Left cardiac atrium (tissue), 4 donors: ENCODE data around the gene TMEM79. TPM values are rescaled to one million over a fixed set of nuclear protein-coding genes. Genes with fewer than 3 reads are reported as not detected.
A peak's percentile ranks its signal among the peaks of the same experiment; 100 is the strongest.
"Not testable (repeated sequence)": the region's sequence is repeated elsewhere in the genome, so short reads cannot be mapped to it uniquely, and the experiment has no call there.

Experiments used
- ATAC-seq, 2 donors: fragments of 200-7000 bp; cut with Tn5 transposase; one replicate each; pipeline ENCODE4 v1.9.1; 2020; ENCODE audit warnings: mild to moderate bottlenecking in 2 of 2, moderate library complexity in 2 of 2
- DNase-seq: peaks from one replicate; pipeline ENCODE4 v3.0.0-alpha.2; 2020
- intact Hi-C, 2 donors: fragments of 100-400 bp; cut with DNase I; formaldehyde crosslinking; loops; one replicate each; pipeline versions ENCODE4 v1.14.1 to v1.15.1; 2022 to 2023
- total RNA-seq, 2 donors: library from RNA; stranded (reverse); fragmentation: NEBNext Ultra II Directional; extraction: Animal tissue kit (Norgen Biotek cat#: 25700); gene quantifications; one replicate each; pipeline ENCODE4 v1.2.1, GENCODE V29; 2021
- donor health status: DM: no; HTN: yes; CAD: no.
- donor health status: DM: no; HTN: yes; CAD: no; lungs with severe emphysema.
- donor health status: DM: yes; HTN: yes; CAD: no.
- donor health status: Dilated cardiomyopathy.

TMEM79 gene
- total RNA-seq, 2 donors from 2014 or later, result 2.0 to 2.3 TPM

DNA sequence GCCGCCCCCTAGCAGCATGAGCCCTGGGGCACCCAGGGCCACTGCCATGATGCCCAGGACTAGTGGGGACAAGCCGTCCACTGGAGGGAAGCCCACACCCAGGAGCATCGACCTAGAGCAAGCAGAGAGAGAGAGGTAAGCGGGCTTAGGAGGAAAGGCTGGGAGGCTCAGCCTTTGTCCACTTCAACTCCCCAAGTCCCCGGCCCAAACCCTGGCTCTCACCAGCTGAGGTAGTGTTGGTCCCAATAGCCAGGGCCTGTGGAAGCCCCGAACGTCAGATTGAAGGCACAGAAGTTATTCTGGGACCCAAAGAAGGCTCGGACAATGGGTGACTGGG, 8.9 kb downstream of the TMEM79 start:
- intact Hi-C loops, result no loop called here
- ATAC-seq (no peak), DNase-seq (no peak)

DNA sequence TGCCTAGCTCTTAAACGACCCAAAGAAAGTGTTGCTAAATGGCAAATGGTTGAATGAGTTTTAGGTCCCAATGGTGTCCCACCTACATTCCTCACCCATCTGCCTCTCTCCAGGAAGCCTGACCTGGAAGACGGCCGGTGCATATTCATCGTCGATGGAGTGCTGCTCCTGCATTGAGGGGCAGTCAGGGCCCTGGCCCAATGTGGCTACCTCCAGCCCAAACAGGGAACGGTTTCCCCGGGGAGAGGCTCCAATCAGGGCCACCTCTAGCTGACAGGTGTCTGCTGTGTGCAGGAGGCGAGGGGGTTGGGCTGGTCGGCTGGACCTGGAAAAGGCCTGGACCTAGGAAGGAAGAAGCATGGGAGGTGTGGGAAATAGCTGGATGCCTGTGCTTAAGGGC, 9.8 kb downstream of the TMEM79 start:
- intact Hi-C loops, result no loop called here
- ATAC-seq (no peak), DNase-seq (no peak)

DNA sequence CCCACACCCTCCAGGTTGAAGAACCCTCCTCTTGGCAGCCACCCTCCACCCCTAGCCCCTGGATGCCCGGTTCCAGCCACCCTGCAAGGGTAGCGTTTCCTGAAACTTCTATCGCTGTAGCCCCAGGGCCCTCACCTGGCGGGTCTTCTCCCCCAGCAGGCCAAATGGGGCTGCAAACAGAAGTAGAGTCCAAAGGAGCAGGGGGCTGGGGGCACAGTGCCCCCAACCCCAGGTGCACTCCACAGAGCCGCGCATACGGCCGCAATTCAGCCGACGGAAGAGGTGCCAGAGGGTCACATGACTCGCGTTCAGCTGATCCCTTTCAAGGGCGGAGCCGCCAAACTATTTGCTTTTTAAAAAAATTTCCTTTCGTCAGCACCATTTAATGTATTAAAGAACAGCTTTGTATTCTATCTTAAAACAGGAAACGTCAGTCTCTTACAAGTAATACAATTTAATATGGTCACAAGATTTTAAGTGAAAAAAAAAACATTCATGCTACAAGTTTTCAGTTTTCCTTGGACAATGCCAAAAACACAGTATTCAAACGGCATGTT, 11.3 kb downstream of the TMEM79 start, which contains the start of gene GLMP:
GLMP (minus strand) TSS at position 289 of the 557 bp plus-strand sequence; CDS start at position 255, 34 bp downstream.
- intact Hi-C loops, result no loop called here
- DNase-seq (peak; percentile 76), ATAC-seq (peak; percentile 48 to 51)

DNA sequence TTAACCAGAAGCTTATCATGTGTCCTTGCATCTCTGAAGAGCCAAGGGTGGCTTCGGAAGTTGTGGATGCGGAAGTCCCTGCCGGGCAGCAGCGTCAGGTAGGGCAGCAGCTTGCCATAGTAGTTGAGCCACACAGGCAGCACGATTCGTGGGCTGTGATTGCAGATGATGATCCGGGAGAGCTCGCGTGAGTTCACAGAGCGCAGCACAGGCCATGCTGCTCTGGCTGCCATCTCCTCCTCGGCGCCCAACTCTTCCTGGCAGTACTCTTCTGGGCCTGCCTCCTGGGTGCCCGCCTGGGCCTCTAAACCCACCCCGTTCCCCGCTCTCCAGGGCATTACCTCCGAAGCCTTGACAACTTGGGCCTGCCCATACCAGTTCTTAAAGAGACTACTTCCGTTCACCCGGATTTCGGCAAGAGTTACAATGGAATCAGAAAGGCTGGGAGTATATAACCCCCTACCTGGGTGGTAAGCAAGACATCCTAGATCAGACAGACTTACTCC, 14.8 kb downstream of the TMEM79 start, which contains the start of gene VHLL:
VHLL (minus strand) TSS at position 456 of the 506 bp plus-strand sequence; CDS start at position 338, 118 bp downstream.
- intact Hi-C loops, result no loop called here
- no peak for DNase-seq
- no peak for ATAC-seq

DNA sequence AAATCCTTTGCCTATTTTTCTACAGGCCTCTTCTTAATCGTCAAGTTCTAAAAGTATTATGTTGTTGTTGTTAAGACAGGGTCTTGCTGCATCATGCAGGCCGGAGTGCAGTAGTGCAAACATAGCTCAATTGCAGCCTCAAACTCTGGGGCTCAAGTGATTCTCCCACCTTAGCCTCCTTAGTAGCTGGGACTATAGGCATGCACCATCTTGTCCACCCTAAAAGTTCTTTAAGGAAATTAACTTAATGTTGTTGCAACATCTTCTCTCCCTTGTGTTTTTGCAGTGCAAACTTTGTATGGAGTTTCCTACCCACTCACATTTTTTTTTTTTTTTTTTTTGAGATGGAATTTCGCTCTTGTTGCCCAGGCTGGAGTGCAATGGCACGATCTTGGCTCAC, 19.1 kb downstream of the TMEM79 start:
- intact Hi-C loops, result no loop called here
- ATAC-seq (no peak), DNase-seq (no peak)

DNA sequence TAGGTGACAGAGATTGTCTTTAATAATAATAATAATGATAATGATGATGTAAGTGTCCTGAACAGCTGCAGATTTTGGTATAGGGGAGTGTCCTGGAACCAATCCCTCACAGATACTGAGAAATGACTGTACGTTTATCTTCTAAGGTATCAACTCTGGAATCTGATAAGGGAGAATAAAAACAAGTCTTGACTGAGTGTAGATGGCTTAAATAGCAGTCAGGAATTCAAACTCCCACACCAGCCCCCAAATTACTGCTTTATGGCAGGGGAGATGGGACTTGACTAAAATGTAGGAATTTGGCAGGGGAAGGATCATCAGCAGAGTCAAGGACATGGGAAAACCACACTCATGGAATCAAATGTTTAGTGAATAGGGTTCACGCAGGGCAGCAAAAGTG, 21.1 kb downstream of the TMEM79 start:
- DNase-seq (no peak), ATAC-seq (no peak)
- intact Hi-C loops, result no loop called here

DNA sequence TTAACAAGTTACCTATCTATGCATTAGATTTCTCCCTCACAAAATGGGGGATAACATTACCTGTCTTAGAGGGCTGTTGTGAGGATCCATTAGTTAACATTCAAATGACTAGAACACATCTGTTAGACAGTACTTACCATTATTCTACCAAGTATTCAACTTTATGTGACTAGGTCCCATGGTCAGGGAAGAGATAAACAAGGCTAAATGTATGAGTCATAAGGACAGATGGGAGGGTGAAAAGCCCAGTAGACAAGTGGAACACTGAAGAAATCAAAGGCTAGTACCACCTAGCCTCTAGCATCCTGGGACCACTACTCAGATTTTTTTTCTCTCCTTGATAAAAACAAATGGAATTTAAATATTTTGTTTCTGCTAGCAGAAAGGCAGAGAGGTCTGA, 24.0 kb downstream of the TMEM79 start:
- DNase-seq (no peak), ATAC-seq (peak in 1 of 2 donors; percentile 21)
- intact Hi-C loops, result no loop called here

DNA sequence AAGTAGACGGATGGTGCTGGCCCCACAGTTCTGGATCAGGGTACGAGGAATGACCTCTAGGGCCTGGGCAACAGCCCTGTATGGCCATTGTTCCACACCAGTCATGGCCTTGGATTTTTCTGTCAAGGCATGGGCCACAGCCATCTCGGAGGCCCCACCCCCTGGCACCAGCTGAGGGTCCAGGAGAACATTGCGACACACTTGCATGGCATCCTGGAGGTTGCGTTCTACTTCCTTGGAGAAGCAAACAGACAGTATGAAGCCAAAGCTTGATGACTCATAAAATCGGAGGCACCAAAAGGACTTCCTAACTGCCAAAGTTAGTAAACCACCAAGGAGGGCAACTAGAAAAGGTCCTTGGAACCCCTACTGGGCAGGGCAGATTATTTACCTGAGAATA, 26.8 kb downstream of the TMEM79 start:
- DNase-seq, result no peak
- intact Hi-C loops, result loop anchor here in 1 of 2 donors (10.0 kb wide), 1 partner anchor 56 kb away; no protein-coding TSS in a partner anchor
- ATAC-seq, result peak; percentile 30

DNA sequence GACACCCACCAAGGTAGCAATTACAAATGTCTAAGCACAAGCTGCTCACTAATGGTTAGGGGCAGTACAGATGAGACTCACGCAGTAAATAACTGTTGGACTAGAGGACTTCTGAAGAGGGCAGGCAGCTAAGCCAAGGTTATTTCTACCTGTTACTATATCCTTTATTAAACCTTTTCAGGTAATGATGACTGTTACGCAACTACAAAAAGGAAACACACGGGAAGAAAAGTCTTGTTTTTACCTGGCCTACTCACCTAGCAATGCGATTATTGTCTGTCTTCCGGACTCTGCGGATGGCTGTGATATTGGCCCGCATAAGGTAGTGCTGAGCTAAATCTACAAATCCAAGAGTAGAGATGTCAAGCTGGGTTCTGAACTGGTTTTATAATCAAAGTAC, 32.8 kb downstream of the TMEM79 start:
- DNase-seq (no peak), ATAC-seq (no peak)
- intact Hi-C loops, result loop anchor here in 1 of 2 donors (10.0 kb wide), 1 partner anchor 62 kb away; no protein-coding TSS in a partner anchor

DNA sequence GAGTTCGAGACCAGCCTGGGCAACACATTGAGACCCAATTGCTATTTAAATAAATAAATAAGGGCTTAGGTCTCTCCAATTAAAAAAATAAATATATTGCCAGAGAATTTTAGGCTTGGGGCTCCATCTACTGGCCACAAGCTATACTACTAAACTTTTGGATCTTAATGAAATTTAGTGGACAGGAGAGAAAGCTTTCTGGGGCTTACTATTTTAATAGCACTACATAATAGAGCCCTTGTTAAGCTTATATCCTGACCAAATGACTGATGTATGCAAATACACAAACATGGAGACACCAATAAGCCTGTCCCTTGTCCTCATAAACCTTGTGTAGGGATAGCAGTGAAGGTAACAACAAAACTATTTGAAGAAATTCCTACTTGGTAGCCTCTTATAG, 35.5 kb downstream of the TMEM79 start:
- ATAC-seq, result no peak
- intact Hi-C loops, result loop anchor here (10.0 kb wide), 1 partner anchor 65 kb away; no protein-coding TSS in a partner anchor
- no peak for DNase-seq

DNA sequence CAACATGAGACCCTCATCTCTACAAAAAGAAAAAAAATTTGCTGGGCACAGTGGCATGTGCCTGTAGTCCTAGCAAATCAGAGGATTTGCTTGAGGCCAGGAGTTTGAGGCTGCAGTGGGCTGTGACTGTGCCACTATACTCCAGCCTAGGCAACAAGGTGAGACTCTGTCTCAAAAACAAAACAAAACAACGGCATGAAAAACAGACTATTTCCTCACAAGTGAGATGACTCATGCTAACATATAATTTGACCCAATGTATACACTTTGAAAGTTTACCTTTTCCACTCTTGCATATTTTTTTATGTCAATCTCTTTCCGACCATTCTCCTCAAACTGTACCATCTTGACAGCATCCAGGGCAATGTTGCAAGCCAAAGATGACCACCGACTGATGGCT, 36.4 kb downstream of the TMEM79 start:
- ATAC-seq, result no peak
- intact Hi-C loops, result loop anchor here in 1 of 2 donors (10.0 kb wide), 1 partner anchor 66 kb away; no protein-coding TSS in a partner anchor
- DNase-seq, result no peak

DNA sequence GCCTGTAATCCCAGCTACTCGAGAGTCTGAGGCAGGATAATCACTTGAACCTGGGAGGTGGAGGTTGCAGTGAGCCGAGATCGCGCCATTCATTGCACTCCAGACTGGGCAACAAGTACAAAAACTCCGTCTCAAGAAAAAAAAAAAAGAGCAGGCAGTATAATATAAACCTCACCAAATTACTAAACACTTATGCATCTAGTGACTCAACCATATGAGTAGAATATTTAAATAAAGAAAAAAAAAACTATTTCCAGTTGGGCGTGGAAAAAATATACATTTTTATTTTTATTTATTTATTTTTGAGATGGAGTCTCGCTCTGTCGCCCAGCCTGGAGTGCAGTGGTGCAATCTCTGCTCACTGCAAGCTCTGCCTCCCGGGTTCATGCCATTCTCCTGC, 39.1 kb downstream of the TMEM79 start:
- ATAC-seq, result not testable (repeated sequence)
- intact Hi-C loops, result loop anchor here in 1 of 2 donors (10.0 kb wide), 1 partner anchor 68 kb away; no protein-coding TSS in a partner anchor

DNA sequence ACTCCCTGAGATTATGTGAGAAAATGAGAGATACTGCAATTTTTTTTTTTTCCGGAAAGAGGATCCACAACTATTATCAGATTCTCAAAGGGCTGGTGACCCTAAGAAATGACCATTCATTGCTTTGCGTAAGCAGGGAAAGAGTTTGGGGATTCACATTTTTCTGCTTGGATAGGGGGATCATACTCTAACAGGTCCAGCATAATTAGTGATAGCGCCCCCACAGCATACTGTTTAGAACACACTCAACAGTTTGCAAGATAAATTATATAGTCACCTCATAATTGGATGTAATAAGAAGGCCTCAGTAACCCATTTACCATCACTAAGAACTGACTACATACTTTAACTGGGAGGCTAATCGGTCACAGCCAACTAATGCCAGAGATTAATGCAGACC, 52.1 kb downstream of the TMEM79 start:
- ATAC-seq (no peak), DNase-seq (no peak)
- intact Hi-C loops, result no loop called here

More for the DNA sequence above, 39.1 kb downstream of the TMEM79 start:
- DNase-seq, result not testable (repeated sequence)

DNA sequence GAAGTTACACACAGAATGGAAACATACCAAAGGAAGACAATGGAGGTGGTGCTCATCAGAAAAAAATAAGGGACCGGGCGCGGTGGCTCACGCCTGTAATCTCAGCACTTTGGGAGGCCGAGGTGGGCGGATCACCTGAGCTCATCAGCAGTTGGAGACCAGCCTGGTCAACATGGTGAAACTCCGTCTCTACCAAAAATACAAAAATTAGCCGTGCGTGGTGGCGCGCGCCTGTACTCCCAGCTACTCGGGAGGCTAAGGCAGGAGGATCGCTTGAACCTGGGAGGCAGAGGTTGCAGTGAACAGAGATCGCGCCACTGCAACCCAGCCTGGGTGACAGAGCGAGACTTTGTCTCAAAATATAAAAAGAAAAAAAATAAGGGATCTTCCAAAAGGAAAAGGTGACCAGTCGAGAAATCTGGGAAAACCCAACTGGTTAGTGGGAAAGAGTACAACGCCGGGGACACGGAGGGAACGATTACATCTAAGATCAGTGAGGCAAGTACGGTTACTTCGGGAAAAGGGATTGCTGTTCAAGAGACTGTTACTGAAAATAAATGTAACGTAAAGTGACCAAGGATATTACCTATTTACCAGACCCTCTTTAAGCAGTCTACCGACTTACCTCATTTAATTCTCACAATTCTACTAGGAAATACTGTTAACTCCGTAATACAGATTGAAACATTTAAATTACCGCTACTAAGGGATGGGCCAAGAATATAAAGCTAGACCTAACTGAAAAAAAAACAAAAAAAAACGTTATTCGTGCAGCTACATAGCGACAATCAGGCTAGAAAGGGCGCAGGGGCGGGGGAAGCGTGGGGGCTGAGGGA, 53.1 kb downstream of the TMEM79 start:
- ATAC-seq, result no peak

DNA sequence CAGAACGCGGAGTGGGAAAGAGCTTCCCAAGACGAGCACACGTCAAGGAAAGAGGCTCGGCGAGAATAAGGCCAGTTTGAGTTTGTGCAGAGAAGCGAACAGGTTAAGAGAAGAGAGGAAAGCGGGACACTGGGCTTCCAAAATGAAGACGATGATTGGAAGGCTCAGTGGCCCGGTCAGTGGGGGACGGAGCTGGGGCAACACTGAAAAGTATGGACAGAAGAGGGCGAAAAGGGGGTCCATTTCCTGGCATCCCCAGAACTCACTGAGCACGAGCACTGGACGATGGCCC, 53.7 kb downstream of the TMEM79 start:
- ATAC-seq, result peak; percentile 13 to 33
- DNase-seq, result no peak
- intact Hi-C loops, result no loop called here

More for the DNA sequence above, 53.1 kb downstream of the TMEM79 start:
- intact Hi-C loops, result no loop called here
- DNase-seq, result no peak

DNA sequence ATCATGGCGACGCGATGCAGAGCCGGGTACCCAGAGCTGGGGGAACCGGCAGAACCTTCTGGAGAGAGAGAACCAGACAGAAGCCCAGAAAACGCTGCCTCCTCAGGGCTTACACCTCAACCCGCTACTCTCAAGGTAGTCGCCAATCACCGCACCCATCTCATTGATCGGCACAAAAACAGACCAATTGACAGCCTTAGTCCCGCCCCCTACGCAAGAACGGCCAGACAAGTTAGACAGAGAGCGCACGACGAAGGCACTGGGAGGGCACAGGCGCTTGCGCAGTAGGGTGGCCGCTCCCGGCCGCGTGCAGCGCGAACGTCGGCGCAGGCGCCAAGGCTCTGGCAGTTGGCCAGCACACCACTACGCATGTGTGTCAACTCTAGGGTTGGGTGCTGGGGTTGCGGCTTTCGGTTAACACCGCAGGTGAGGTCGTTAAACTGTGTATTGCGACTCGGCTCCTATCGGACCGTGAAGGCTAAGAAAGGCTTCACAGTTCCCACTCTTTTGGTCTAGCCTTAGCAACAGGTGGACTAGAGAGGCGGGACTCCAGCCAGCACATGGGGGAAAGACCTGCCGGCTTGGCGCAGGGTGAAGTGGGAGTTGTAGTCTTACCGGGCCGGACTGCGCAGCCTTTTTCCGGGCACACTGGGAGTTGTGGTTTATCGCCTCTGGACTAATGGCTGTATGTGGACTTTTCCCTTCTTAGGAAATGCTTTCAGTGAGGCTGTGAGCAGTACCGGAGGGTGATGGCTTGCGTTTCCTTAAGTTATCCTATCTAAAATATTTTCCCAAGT, 54.3 kb downstream of the TMEM79 start, which contains the start of the genes CCT3 and TSACC:
CCT3 (minus strand) TSS at position 113 of the 797 bp plus-strand sequence; CDS start at position 5, 108 bp downstream.
TSACC (plus strand) TSS at position 347 of the 797 bp plus-strand sequence. CDS start 1,232 bp downstream, outside the sequence.
- DNase-seq (peak; percentile 99), ATAC-seq (peak; percentile 97)
- intact Hi-C loops, result no loop called here
